H1 (cell line): Measurements from ENCODE around the gene WAC. TPM values are rescaled to one million over a fixed set of nuclear protein-coding genes. Genes with fewer than 3 reads are reported as not detected.

Source experiments
- SIN3A ChIP-seq, 2 experiments: IDR thresholded peaks in 1 of 2; conservative IDR thresholded peaks in 1 of 2; 2 replicates each; pipeline ENCODE4 v1.6.1; 2011 to 2012; ENCODE audit warnings: low read length in 2 of 2, improper control_type of control experiment in 1 of 2, low read depth in 1 of 2, mild to moderate bottlenecking in 1 of 2
- SP4 ChIP-seq: IDR thresholded peaks from 2 replicates; pipeline ENCODE4 v1.6.1; 2012; ENCODE audit warnings: low read length, inconsistent platforms
- polyA plus RNA-seq, 7 experiments: library from polyadenylated mRNA; depleted of rRNA in 3 of 7; stranded (reverse) in 5 of 7; unstranded in 2 of 7; fragments of >200 nt in 5 of 7; fragments of 200-250 nt in 2 of 7; gene quantifications; 1 replicate in 5 of 7; 2 replicates in 1 of 7; 4 replicates in 1 of 7; pipeline versions ENCODE4 v1.2.1 to v1.2.3, GENCODE V29; 2011 to 2013; ENCODE audit warnings: missing spikeins in 2 of 7, mixed read lengths in 2 of 7
- total RNA-seq: library from RNA; stranded (reverse); fragmentation: NEBNext Ultra II Directional; extraction: Animal tissue kit (Norgen Biotek cat#: 25700); gene quantifications from 2 replicates; pipeline ENCODE4 v1.2.1, GENCODE V29; 2021

WAC gene
- total and polyA plus RNA-seq, 2 of the 8 experiments (the other 6 are each of a cell fraction or from before 2014, with no cell fraction given) = 72.9 to 128 TPM

DNA sequence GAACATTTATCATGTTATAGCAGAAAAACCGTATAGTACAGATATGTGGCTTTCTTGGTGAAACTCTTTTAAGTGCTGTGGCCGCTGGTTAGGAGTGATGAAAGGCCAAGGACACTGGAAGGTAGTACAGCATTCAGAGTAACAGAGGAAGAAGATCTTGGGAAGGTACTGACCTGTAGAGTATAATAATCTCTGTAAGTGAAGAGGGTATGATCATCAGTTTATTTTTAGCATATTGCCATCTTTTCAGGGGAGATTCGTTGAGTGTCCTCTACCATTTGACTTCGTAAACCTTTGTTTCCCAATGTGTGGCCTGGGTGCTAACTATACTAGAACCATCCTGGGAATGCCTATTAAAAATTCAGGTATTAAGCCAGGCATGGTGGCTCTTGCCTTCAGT is 44.6 kb downstream of the WAC start (continued):
- TF ChIP-seq SP4 (no peak), SIN3A (conservative IDR thresholded peaks at IDR 0.05 in 1 of 2, IDR thresholded peaks at IDR 0.05 in 1 of 2; ENCODE audit: low read depth in 1 of 2, low read length in 2 of 2) (no peak)
